ENCODE measurements around the gene HOXA5.

DNA sequence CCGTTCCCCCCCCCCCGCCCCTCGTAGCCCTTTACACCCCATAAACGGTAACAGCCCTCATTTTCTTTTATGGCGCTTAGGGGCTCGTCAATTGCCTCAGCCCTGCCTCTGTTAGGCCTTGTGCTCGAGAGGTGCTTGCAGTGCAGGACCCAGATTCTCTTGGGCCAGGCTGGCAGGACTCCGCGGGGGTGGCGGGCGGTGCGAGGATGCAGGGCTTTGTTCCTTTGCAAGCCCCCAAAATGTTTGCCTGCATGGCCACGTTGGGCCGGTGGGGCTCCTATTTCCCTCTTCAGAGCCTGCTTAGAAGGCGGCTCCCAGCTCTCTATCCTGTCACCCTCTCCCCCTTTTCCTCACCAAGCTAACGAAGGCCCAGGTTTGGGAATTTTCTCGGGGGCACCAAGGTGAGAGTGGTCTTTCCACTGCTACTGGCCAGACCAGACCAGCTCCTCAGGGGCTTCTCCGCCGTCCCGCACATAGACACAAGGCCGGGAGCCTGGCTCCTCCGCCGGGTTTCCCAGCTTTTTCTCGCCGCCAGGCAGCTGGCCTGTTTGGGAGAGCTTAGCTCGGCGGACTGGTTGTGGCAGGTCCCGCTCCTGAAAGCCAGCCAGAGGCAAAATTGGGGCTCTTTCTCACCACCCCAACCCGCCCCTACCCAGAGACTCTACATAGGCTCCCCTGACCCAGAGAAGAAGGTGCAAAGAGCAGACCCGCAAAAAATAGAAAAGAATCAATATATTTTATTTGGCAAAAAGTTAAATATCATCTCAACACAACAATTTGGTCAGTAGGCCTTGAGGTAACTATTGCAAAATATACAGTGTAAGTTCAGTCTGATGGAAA lies 18.5 kb upstream of the HOXA5 start:
- TF ChIP-seq, protein P1, sequence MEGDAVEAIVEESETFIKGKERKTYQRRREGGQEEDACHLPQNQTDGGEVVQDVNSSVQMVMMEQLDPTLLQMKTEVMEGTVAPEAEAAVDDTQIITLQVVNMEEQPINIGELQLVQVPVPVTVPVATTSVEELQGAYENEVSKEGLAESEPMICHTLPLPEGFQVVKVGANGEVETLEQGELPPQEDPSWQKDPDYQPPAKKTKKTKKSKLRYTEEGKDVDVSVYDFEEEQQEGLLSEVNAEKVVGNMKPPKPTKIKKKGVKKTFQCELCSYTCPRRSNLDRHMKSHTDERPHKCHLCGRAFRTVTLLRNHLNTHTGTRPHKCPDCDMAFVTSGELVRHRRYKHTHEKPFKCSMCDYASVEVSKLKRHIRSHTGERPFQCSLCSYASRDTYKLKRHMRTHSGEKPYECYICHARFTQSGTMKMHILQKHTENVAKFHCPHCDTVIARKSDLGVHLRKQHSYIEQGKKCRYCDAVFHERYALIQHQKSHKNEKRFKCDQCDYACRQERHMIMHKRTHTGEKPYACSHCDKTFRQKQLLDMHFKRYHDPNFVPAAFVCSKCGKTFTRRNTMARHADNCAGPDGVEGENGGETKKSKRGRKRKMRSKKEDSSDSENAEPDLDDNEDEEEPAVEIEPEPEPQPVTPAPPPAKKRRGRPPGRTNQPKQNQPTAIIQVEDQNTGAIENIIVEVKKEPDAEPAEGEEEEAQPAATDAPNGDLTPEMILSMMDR (IDR thresholded peaks at IDR 0.05) = no peak
- TF ChIP-seq ZFX (IDR thresholded peaks at IDR 0.05; ENCODE audit: borderline replicate concordance) = no peak

Data from 22Rv1 (cell line).